A204.1 (cell line): ENCODE measurements around the gene SEC16A.

Experiments used
- FAIRE-seq: peaks from 2 replicates; lab custom pipeline; 2012; peaks lifted over from hg19 to GRCh38; lab: Jason Lieb, UNC

Gene SEC16A

GRCh38 chr9:136465500-136466154, 17.2 kb downstream of the SEC16A start:
- no peak for FAIRE-seq

- FAIRE-seq: no peak
Observed at GRCh38 chr9:136464241-136464640, 18.6 kb downstream of the SEC16A start.

- FAIRE-seq: no peak
Observed at GRCh38 chr9:136463578-136463977, 19.3 kb downstream of the SEC16A start.

GRCh38 chr9:136462664-136463063, 20.2 kb downstream of the SEC16A start:
- no peak for FAIRE-seq

GRCh38 chr9:136460772-136461325, 22.0 kb downstream of the SEC16A start:
- no peak for FAIRE-seq

- no peak for FAIRE-seq
Observed at GRCh38 chr9:136459425-136459824, 23.4 kb downstream of the SEC16A start.

GRCh38 chr9:136457326-136457725, 25.5 kb downstream of the SEC16A start:
- FAIRE-seq: no peak

GRCh38 chr9:136456258-136456657, 26.6 kb downstream of the SEC16A start:
- FAIRE-seq: no peak

- no peak for FAIRE-seq
Observed at GRCh38 chr9:136455043-136456002, 27.5 kb downstream of the SEC16A start.

GRCh38 chr9:136454026-136454796, 28.6 kb downstream of the SEC16A start:
- FAIRE-seq: no peak

- FAIRE-seq: no peak
Observed at GRCh38 chr9:136453326-136453725, 29.5 kb downstream of the SEC16A start.

GRCh38 chr9:136451221-136451877, 31.5 kb downstream of the SEC16A start:
- no peak for FAIRE-seq

- no peak for FAIRE-seq
Observed at GRCh38 chr9:136448655-136449054, 34.2 kb downstream of the SEC16A start.

GRCh38 chr9:136447173-136447778, 35.6 kb downstream of the SEC16A start:
- no peak for FAIRE-seq

GRCh38 chr9:136445799-136446198, 37.0 kb downstream of the SEC16A start:
- no peak for FAIRE-seq

- FAIRE-seq: no peak
Observed at GRCh38 chr9:136444102-136444501, 38.7 kb downstream of the SEC16A start.

GRCh38 chr9:136443687-136444086, 39.2 kb downstream of the SEC16A start:
- FAIRE-seq: no peak

GRCh38 chr9:136443087-136443486, 39.8 kb downstream of the SEC16A start:
- FAIRE-seq: no peak

GRCh38 chr9:136442265-136442664, 40.6 kb downstream of the SEC16A start:
- no peak for FAIRE-seq

GRCh38 chr9:136441681-136442245, 41.1 kb downstream of the SEC16A start:
- no peak for FAIRE-seq

- no peak for FAIRE-seq
Observed at GRCh38 chr9:136441191-136441680, 41.6 kb downstream of the SEC16A start.
